Osteocyte (in vitro differentiated cells): ENCODE measurements around the gene ASCL2. TPM values are rescaled to one million over a fixed set of nuclear protein-coding genes. Genes with fewer than 3 reads are reported as not detected.

Source experiments
- DNase-seq: peaks from one replicate; pipeline ENCODE4 v3.0.0; 2021; ENCODE audit warnings: mixed read lengths; ENCODE audit not compliant: unreplicated experiment; ENCODE audit errors: extremely low spot score
- H3K27ac Mint-ChIP-seq: one replicate; pipeline ENCODE4 v1.8.0; 2021; ENCODE audit warnings: mild to moderate bottlenecking, mixed read lengths; ENCODE audit not compliant: unreplicated experiment
- H3K27me3 Mint-ChIP-seq: one replicate; pipeline ENCODE4 v1.8.0; 2021; ENCODE audit warnings: mixed read lengths; ENCODE audit not compliant: unreplicated experiment
- H3K36me3 Mint-ChIP-seq: one replicate; pipeline ENCODE4 v1.8.0; 2021; ENCODE audit warnings: mixed read lengths; ENCODE audit not compliant: unreplicated experiment
- H3K4me1 Mint-ChIP-seq: one replicate; pipeline ENCODE4 v1.8.0; 2021; ENCODE audit warnings: mixed read lengths; ENCODE audit not compliant: unreplicated experiment
- H3K4me3 Mint-ChIP-seq: one replicate; pipeline ENCODE4 v1.8.0; 2021; ENCODE audit warnings: mild to moderate bottlenecking, moderate library complexity, mixed read lengths; ENCODE audit not compliant: unreplicated experiment
- H3K9me3 Mint-ChIP-seq: one replicate; pipeline ENCODE4 v1.8.0; 2021; ENCODE audit warnings: mixed read lengths; ENCODE audit not compliant: unreplicated experiment
- total RNA-seq: library from RNA; stranded (reverse); gene quantifications from 2 replicates; pipeline ENCODE4 v1.2.1, GENCODE V29; 2021
- TF ChIP-seq, protein P1 (sequence below): fragments of 200-600 bp; sonication (generic); IDR thresholded peaks from 2 replicates; pipeline ENCODE4 v1.5.0; 2021; ENCODE audit warnings: antibody characterized with exemption, mild to moderate bottlenecking, moderate library complexity

Gene ASCL2
- total RNA-seq, 1 donor from 2014 or later, result not detected

DNA sequence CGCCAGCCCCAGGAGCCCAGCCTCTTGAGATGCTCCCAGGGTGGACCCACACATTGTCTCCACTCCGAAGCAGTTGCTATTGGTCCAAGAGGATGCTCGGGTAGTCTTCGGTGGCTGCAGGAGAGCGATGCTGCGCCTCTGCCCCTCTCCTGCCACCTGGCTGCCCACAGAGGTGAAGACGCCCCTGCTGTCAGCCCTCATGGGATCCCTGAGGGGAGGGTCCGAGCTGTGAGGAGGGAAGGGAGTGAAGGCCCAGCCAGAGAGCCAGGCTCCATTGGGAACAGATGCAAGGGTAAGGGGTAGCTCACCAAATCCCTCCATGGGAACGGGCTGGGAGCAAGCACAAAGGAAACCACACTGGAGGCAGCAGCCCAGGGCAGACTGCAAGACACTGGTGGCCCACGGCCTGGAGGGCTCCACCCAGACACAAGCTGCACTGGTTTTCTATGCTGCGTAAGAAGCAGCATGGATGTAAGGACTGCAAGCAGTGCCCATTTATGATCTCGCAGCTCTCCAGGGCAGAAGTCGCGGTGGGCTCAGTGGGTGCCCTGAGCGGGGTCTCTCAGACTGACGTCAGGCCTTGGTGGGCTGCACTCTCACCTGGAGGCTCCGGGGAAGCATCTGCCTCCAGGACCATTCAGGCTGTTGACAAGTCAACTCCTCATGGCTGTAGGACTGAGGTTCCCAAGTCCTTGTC lies 47.1 kb upstream of the ASCL2 start:
- Mint-ChIP-seq H3K9me3 (peaks cover 10% of the 10 kb centered on the region), H3K4me1 (peaks cover 15% of the 10 kb centered on the region), H3K27ac (no peak overlapping the region), H3K4me3 (no peak overlapping the region), H3K27me3 (peaks cover 6% of the 10 kb centered on the region), H3K36me3 (peaks cover 5% of the 10 kb centered on the region)
- DNase-seq, result no peak
- TF ChIP-seq, protein P1, sequence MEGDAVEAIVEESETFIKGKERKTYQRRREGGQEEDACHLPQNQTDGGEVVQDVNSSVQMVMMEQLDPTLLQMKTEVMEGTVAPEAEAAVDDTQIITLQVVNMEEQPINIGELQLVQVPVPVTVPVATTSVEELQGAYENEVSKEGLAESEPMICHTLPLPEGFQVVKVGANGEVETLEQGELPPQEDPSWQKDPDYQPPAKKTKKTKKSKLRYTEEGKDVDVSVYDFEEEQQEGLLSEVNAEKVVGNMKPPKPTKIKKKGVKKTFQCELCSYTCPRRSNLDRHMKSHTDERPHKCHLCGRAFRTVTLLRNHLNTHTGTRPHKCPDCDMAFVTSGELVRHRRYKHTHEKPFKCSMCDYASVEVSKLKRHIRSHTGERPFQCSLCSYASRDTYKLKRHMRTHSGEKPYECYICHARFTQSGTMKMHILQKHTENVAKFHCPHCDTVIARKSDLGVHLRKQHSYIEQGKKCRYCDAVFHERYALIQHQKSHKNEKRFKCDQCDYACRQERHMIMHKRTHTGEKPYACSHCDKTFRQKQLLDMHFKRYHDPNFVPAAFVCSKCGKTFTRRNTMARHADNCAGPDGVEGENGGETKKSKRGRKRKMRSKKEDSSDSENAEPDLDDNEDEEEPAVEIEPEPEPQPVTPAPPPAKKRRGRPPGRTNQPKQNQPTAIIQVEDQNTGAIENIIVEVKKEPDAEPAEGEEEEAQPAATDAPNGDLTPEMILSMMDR, result no peak

DNA sequence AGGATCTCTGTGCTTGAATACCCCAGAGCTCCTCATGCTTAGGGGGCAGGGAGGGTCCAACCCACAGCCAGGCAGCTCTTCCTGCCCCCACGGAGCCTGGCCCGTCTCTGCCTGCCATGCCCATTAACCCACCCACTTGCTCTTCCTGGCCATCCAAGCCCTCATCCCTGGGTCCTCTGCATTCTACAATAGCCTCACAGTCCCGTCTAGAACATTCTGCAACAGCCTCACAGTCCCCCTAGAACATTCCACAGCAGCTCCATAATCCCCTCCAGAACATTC lies 46.5 kb upstream of the ASCL2 start:
- TF ChIP-seq, protein P1, result no peak
- Mint-ChIP-seq H3K36me3 (peaks cover 5% of the 10 kb centered on the region), H3K9me3 (peaks cover 5% of the 10 kb centered on the region), H3K4me3 (no peak overlapping the region), H3K27me3 (peaks cover 6% of the 10 kb centered on the region), H3K27ac (no peak overlapping the region), H3K4me1 (peaks cover 21% of the 10 kb centered on the region)
- no peak for DNase-seq

DNA sequence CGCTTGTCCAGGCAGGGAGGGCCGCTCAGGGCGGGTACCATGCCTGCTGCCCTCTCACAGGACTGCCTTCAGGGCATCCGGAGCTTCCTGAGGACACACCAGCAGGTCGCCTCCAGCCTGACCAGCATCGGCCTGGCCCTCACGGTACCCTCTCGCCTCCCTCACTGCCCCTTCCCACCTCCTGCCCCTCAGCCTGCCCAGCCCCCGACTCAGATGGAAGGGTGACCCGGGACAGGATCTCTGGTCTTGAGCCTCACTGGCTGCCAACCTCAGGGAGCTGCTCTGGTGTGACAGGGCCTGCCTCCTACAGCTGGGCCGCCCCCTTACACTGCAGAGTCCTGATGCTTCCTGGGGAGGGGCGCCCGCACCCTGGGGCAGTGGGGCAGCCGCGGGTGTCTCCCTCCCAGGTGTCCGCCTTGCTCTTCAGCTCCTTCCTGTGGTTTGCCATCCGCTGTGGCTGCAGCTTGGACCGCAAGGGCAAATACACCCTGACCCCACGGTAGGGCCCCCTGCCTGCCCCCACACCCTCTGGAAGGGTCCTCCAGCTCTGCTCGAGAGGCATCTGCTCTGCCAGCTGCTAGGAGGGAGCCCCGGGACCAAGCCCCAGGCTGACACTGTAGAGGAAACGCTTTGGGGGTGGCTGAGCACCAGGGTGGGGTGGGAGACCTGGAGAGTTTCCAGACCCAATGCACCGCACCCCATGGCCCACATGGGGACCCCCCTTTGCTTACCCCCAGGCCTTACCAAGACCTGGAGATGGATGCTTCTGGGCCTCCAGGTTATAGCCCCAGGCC lies 46.0 kb upstream of the ASCL2 start:
- DNase-seq, result no peak
- TF ChIP-seq, protein P1, result no peak
- H3K4me1 Mint-ChIP-seq, result peaks cover 27% of the 10 kb centered on the region
- no peak overlapping the region for H3K4me3 Mint-ChIP-seq
- peaks cover 5% of the 10 kb centered on the region for H3K9me3 Mint-ChIP-seq
- H3K36me3 Mint-ChIP-seq, result peaks cover 5% of the 10 kb centered on the region
- H3K27me3 Mint-ChIP-seq, result peaks cover 1% of the 10 kb centered on the region
- H3K27ac Mint-ChIP-seq, result no peak overlapping the region

DNA sequence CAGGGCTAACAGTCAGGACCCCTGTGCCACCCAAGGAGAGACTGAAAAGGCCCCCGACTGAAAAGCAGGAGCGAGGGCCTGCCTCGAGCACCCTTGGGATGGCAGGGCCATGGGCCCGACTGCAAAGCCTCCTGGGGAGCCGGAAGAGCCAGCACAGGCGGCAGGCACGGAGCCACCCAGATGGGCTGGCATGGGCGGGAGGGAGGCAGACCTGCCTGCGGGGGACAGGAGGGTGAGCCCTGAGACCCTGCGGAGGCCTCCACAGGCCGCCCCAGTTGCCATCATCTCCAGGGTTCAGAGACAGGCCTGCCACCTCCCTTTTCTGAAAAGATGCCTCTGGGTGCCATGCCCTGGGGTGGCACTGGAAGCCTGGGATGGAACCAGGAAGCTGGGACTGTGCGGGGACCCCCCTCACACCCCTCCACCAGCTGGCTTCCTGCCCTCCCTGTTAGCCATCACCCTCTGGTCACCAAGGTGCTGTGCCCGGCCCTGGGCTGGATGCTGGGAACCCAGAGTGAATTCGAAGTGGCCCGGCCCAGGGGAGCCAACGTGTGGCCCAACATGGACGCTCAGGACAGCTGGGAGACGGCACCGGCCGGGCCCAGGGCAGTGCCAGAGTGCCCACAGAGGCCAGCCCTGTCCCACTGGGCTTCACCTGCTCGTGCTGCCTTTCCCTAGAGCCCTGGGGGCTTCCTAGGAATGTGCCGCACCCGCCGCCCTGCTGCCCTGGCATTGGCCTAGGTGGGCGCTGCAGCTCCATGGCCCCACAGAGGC lies 45.2 kb upstream of the ASCL2 start:
- H3K4me3 Mint-ChIP-seq, result no peak overlapping the region
- TF ChIP-seq, protein P1, result no peak
- peak overlapping the region; percentile 70 for H3K27ac Mint-ChIP-seq
- H3K9me3 Mint-ChIP-seq, result peaks cover 5% of the 10 kb centered on the region
- H3K36me3 Mint-ChIP-seq, result peaks cover 5% of the 10 kb centered on the region
- peaks cover 27% of the 10 kb centered on the region for H3K4me1 Mint-ChIP-seq
- H3K27me3 Mint-ChIP-seq, result no peaks in the 10 kb centered on the region
- no peak for DNase-seq
